HG02678 (cell line): Measurements from ENCODE around the gene FAM131A.

Source experiments
- ATAC-seq: cut with Tn5 transposase; IDR thresholded peaks from one replicate; pipeline ENCODE4 v1.9.1; 2021; ENCODE audit warnings: mild to moderate bottlenecking, moderate library complexity; ENCODE audit not compliant: unreplicated experiment

The FAM131A gene

DNA sequence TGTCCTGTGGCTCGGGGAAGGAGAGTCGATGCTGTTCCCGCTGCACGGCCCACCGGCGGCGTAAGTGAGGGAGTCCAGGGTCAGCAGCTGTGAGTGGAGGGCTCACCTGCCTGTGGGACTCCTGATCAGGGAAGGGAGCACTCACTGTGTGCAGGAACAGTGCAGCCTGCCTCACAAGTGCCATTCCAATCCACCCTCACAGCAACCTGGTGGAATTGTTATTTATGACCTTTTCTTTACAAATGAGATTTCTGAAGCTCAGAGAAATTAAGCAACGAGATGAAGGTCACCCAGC, 51.5 kb downstream of the FAM131A start:
- ATAC-seq, result no peak

DNA sequence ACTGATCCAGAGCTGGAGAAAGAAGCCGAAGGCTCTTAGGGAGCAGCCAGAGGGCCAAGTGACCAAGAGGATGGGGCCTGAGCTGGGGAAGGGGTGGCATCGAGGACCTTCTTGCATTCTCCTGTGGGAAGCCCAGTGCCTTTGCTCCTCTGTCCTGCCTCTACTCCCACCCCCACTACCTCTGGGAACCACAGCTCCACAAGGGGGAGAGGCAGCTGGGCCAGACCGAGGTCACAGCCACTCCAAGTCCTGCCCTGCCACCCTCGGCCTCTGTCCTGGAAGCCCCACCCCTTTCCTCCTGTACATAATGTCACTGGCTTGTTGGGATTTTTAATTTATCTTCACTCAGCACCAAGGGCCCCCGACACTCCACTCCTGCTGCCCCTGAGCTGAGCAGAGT, 52.0 kb downstream of the FAM131A start:
- ATAC-seq, result no peak

DNA sequence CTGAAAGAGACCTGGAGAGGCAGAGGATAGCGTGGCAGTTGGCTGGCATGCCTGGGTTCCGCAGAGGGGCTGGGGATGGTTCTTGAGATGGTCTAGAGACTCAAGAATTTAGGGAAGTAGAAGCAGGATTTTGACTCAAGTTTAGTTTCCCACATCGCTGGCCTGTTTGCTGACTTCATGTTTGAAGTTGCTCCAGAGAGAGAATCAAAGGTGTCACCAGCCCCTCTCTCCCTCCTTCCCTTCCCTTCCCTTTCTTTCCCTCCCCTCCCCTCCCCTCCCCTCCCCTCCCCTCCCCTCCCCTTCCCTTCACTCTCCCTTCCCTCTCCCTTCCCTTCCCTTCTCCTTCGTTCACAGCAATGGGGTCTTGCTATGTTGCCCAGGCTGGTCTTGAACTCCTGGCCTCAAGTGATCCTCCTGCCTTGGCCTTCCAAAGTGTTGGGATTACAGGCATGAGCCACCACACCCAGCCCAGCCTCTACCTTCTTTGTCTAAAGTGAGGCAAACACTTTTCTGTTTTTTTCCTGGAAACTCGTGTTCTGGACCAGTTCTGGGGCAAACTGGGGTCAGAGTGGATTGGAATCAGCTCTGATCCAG, 52.6 kb downstream of the FAM131A start:
- ATAC-seq, result no peak

DNA sequence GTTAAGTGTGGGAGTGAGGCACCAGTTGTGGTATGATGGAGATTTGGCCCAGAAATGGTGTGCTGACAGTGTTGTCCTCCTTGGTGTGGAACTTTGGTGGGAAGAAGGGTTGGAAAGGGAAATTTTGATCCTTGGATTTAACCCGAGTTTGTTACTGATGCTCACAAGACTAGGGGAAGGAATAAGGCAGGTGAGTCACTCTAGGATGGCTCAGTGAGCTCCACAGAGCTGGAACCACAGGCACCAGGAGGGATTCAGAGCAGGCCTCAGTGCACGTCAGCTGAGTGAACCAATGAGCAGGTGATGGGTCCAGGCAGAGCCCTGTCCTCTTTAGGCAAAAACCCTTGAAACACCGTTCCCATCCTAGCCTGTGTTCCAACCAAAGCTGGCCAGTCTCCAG, 53.9 kb downstream of the FAM131A start:
- ATAC-seq, result no peak

DNA sequence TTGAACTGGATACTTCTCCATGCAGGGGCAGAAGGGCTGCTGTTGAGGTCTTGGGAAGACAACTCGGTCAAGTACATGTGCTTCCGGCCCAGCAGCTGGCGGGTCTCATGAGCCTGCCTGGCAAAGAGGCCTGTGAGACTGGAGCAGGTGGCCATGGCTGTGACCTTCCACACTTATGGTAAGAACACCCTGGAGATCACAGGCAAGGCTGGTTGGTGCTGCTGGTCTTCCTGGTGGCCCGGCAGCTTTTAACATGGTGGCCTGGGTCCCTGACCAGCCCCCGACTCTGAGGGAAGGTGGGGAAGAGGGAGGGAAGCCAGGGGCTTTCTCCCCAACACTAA, 57.9 kb downstream of the FAM131A start:
- ATAC-seq, result no peak
